Mesothelial cell of epicardium (in vitro differentiated cells): ENCODE results near the gene XIRP2. TPM values are rescaled to one million over a fixed set of nuclear protein-coding genes. Genes with fewer than 3 reads are reported as not detected.

Source experiments
- DNase-seq, 2 experiments: peaks; one replicate each; pipeline ENCODE4 v3.0.0; 2021; ENCODE audit warnings: low spot score in 2 of 2; ENCODE audit not compliant: unreplicated experiment in 2 of 2
- H3K27ac Mint-ChIP-seq: 2 replicates; pipeline ENCODE4 v1.8.0; 2021; ENCODE audit warnings: mixed read lengths
- H3K27me3 Mint-ChIP-seq: 2 replicates; pipeline ENCODE4 v1.8.0; 2021; ENCODE audit warnings: low read depth, mixed read lengths
- H3K36me3 Mint-ChIP-seq: 2 replicates; pipeline ENCODE4 v1.8.0; 2021; ENCODE audit warnings: mixed read lengths
- H3K4me1 Mint-ChIP-seq: 2 replicates; pipeline ENCODE4 v1.8.0; 2021; ENCODE audit warnings: mixed read lengths
- H3K4me3 Mint-ChIP-seq: 2 replicates; pipeline ENCODE4 v1.8.0; 2021; ENCODE audit warnings: mild to moderate bottlenecking, moderate library complexity, mixed read lengths
- H3K9me3 Mint-ChIP-seq: 2 replicates; pipeline ENCODE4 v1.8.0; 2021; ENCODE audit warnings: mixed read lengths
- CTCF ChIP-seq: fragments of 200-600 bp; sonication (generic); IDR thresholded peaks from one replicate; pipeline ENCODE4 v1.5.0; 2021; ENCODE audit warnings: antibody characterized with exemption; ENCODE audit not compliant: unreplicated experiment
- total RNA-seq: library from RNA; stranded (reverse); gene quantifications from 3 replicates; pipeline ENCODE4 v1.2.1, GENCODE V29; 2021

The XIRP2 gene
- total RNA-seq, 1 donor from 2014 or later, result not detected

DNA sequence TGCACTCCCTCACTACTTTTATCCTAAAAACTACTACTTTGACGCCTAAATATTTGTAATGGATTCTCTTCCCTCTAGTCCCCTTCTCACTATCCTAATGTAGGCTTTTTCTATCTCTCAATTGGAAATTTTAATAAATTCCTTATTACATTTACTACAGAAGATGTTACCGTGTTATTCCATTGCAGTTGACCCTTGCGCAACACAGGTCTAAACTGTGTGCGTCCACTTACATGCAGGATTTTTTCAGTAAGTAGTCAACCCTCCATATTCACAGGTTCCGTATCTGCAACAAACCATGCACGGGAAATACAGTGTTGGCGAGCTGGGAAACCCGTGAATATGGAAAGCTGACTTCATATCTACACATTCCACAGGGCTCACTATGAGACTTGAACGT lies 239.8 kb downstream of the XIRP2 start:
- Mint-ChIP-seq H3K9me3 (no peaks in the 10 kb centered on the region), H3K4me3 (no peak overlapping the region), H3K36me3 (no peaks in the 10 kb centered on the region), H3K27me3 (no peaks in the 10 kb centered on the region), H3K4me1 (no peaks in the 10 kb centered on the region), H3K27ac (no peak overlapping the region)
- DNase-seq, result no peak
- no peak for TF ChIP-seq CTCF

- Mint-ChIP-seq H3K4me1 (peaks cover 15% of the 10 kb centered on the region), H3K27me3 (no peaks in the 10 kb centered on the region), H3K36me3 (no peaks in the 10 kb centered on the region), H3K27ac (no peak overlapping the region), H3K9me3 (no peaks in the 10 kb centered on the region), H3K4me3 (no peak overlapping the region)
- TF ChIP-seq CTCF, result no peak
- DNase-seq, result no peak
Observed at GRCh38 chr2:167132066-167132465, 243.8 kb downstream of the XIRP2 start.

DNA sequence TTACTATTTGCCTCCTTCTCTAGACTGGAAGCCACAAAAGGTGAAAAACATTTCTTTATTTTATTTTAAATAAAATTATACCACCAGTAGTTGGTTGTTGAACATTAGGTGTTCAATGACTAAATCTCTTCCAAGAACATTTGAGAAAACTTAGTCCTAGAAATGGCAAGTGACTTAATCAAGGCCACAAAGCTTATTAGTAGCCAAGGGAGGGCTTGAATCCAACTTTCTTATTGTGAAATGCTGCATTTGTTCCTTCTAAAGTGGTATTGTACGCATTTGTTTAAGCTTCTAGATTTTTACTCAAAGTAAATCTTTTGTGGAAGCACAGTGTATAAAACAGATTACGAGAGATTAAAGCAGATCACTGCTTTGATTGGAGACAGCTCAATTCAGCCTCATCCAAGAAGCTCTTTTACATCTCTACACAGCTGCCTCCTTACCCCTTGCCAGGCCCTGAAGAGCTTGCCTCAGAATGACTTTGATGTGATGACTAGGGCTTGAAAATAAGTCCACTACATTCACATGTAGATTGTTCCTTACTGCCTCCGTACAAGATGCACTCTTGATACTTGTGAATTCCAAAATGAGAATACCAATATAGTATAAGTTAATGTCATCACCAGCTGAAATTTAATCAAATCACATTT lies 244.8 kb downstream of the XIRP2 start:
- Mint-ChIP-seq H3K36me3 (no peaks in the 10 kb centered on the region), H3K27ac (no peak overlapping the region), H3K4me1 (peaks cover 22% of the 10 kb centered on the region)

GRCh38 chr2:167133614-167134013 lies 245.3 kb downstream of the XIRP2 start:
- no peak for DNase-seq
- Mint-ChIP-seq H3K27ac (no peak overlapping the region), H3K27me3 (no peaks in the 10 kb centered on the region), H3K4me3 (no peak overlapping the region), H3K36me3 (no peaks in the 10 kb centered on the region), H3K9me3 (no peaks in the 10 kb centered on the region), H3K4me1 (peaks cover 25% of the 10 kb centered on the region)
- TF ChIP-seq CTCF, result no peak

More for the DNA sequence above, 244.8 kb downstream of the XIRP2 start:
- Mint-ChIP-seq H3K9me3 (no peaks in the 10 kb centered on the region), H3K4me3 (no peak overlapping the region), H3K27me3 (no peaks in the 10 kb centered on the region)
- no peak for DNase-seq
- TF ChIP-seq CTCF, result no peak

DNA sequence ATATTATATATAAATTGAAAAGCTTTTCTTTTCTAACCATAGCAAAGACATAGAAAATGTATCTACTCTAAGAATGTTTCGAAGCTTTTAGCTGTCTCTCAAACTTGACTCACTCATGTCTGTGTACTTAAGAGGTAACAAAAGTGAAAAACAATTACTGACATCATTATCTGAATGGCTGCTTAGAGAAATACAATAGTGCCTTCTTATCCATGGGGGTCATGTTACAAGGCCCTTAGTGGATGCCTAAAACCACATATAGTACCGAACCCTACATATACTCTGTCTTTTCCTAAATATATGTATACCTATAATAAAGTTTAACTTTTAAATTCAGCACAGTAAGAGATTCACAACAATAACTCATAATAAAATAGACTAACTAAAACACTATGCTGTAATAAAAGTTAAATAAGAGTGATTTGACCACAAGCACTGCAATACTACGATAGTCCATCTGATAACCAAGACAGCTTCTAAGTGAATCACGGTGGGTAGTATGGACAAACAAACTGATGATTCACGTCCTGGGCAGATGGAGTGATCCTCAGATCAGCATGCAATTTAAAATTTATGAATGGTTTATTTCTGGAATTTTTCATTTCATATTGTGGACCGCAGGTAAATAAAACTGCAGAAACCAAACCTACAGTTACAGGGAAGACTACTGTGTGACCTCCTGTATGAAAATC lies 246.2 kb downstream of the XIRP2 start:
- no peak overlapping the region for H3K4me3 Mint-ChIP-seq
- no peaks in the 10 kb centered on the region for H3K9me3 Mint-ChIP-seq
- H3K4me1 Mint-ChIP-seq, result peaks cover 25% of the 10 kb centered on the region
- no peak for DNase-seq
- H3K27ac Mint-ChIP-seq, result no peak overlapping the region
- H3K36me3 Mint-ChIP-seq, result no peaks in the 10 kb centered on the region
- H3K27me3 Mint-ChIP-seq, result no peaks in the 10 kb centered on the region
- TF ChIP-seq CTCF, result no peak
